ENCODE results near the gene TRIM5.
"Not testable (repeated sequence)": the region's sequence is repeated elsewhere in the genome, so short reads cannot be mapped to it uniquely, and the experiment has no call there.

The TRIM5 gene

DNA sequence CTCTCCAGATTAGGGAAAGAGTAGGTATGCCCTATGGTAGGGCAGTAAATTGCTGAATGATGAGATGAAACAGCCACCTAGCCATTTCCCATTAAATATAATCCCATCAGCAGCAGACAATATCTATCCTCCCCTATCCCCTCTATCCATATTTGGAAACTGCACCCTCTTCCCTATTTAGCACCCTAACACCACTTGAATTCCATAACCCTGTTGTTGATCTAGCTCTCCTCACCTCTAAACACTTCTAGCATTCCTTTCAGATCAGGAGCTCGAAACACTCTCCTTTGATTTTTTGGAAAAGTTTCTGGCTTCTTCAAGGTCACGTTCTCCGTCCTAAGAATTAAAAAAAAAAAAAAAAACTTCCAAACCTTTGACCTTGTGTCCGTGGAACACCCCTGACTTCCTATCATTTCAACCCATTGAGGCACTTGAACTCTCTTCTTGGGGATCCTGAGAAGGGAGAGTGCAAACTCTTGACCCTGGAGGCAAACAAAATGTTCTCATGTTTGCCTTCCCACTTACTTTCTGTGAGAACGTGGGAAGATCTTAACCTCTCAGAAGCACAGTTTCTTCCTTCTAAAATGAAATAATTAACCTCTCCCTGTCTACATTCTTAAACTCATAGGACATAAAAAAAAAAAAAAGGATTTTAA, 19.0 kb downstream of the TRIM5 start:
- Histone ChIP-seq H3K9me3 (ENCODE audit: control insufficient read depth, insufficient read depth, low read length) (no peaks in the 10 kb centered on the region), H3K27ac (ENCODE audit: low read length) (no peak overlapping the region), H3K27me3 (ENCODE audit: control insufficient read depth, insufficient read depth, low read length) (no peaks in the 10 kb centered on the region), H3K4me1 (ENCODE audit: control insufficient read depth, insufficient read depth, low read length) (no peaks in the 10 kb centered on the region), H3K4me3 (ENCODE audit: low read length) (no peak overlapping the region), H3K36me3 (ENCODE audit: control insufficient read depth, insufficient read depth, low read length) (no peaks in the 10 kb centered on the region; the same call in 1 of the 2 replicates)
- no peak for DNase-seq (ENCODE audit: low read depth, low spot score)
- no CpG with 5 or more reads among the region's 5 CpGs for WGBS (ENCODE audit: insufficient coverage, insufficient read length)

DNA sequence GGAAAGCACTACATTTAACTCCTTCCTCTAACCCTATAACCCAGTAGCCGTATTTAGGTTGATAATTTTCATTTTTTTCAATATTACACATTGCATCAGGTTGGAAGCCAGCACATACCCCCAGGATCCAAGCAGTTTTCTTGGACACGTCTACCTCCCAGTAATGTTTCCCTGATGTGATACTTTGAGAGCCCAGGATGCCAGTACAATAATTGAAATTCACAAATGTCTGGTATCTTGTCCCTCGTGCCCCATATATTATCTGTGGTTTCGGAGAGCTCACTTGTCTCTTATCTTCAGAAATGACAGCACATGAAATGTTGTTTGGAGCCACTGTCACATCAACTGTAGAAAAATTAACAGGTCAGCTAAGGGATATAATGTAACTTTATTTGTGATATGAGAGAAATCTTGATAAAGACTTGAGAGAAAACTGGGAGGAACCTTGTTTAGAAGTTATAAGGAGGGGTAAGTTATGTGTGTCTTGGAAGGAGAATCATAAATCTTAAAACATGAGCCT, 19.8 kb downstream of the TRIM5 start:
- Histone ChIP-seq H3K36me3 (ENCODE audit: control insufficient read depth, insufficient read depth, low read length) (no peaks in the 10 kb centered on the region; the same call in 1 of the 2 replicates), H3K4me3 (ENCODE audit: low read length) (no peak overlapping the region), H3K27me3 (ENCODE audit: control insufficient read depth, insufficient read depth, low read length) (no peaks in the 10 kb centered on the region), H3K27ac (ENCODE audit: low read length) (no peak overlapping the region), H3K9me3 (ENCODE audit: control insufficient read depth, insufficient read depth, low read length) (no peaks in the 10 kb centered on the region), H3K4me1 (ENCODE audit: control insufficient read depth, insufficient read depth, low read length) (no peaks in the 10 kb centered on the region)
- no CpG with 5 or more reads among the region's 4 CpGs for WGBS (ENCODE audit: insufficient coverage, insufficient read length)
- DNase-seq (ENCODE audit: low read depth, low spot score): no peak

DNA sequence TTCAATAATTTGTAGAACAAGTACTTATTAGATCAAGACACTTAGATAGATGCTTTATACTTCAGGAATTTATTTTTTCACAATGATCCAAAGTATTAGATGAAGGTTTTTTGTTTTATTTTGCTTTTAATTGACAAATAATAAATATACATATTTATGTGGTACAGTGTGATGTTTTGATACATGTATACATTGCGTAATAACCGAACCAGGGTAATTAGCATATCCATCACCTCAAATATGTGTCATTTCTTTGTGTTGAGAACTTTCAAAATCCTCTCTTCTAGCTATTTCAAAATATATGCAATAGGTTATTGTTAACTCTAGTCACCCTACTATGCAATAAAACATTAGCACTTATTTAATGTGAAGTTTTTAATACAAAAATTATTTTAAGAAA, 21.4 kb downstream of the TRIM5 start:
- Histone ChIP-seq H3K27ac (ENCODE audit: low read length) (no peak overlapping the region), H3K27me3 (ENCODE audit: control insufficient read depth, insufficient read depth, low read length) (no peaks in the 10 kb centered on the region), H3K36me3 (ENCODE audit: control insufficient read depth, insufficient read depth, low read length) (no peaks in the 10 kb centered on the region; the same call in 1 of the 2 replicates), H3K4me3 (ENCODE audit: low read length) (no peak overlapping the region), H3K9me3 (ENCODE audit: control insufficient read depth, insufficient read depth, low read length) (no peaks in the 10 kb centered on the region), H3K4me1 (ENCODE audit: control insufficient read depth, insufficient read depth, low read length) (no peaks in the 10 kb centered on the region)
- WGBS (ENCODE audit: insufficient coverage, insufficient read length): no CpG with 5 or more reads among the region's 2 CpGs
- DNase-seq (ENCODE audit: low read depth, low spot score): no peak

DNA sequence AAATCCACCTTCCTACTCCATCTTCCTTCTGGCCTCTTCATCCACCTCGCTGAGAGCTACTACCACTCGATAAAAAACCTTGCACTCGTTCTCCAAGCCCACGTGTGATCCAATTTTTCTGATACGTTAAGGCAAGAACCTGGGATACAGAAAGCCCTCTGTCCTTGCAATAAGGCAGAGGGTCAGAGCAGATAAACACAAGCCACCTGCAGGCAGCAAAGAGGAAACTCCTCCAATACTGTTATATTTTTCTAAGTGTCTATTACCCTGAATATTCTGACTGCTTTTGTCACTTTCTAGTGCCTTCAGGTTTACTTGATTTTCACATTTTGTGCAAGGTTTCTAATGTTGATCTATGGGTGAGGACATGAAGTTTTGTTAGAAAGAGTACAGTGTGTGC, 26.6 kb downstream of the TRIM5 start:
- no peaks in the 10 kb centered on the region for H3K27me3 ChIP-seq (ENCODE audit: control insufficient read depth, insufficient read depth, low read length)
- no peak overlapping the region for H3K27ac ChIP-seq (ENCODE audit: low read length)
- no peak for DNase-seq (ENCODE audit: low read depth, low spot score)
- H3K4me3 ChIP-seq (ENCODE audit: low read length): no peak overlapping the region
- H3K36me3 ChIP-seq (ENCODE audit: control insufficient read depth, insufficient read depth, low read length): no peaks in the 10 kb centered on the region
- no CpG with 5 or more reads among the region's 5 CpGs for WGBS (ENCODE audit: insufficient coverage, insufficient read length)
- H3K9me3 ChIP-seq (ENCODE audit: control insufficient read depth, insufficient read depth, low read length): no peaks in the 10 kb centered on the region
- H3K4me1 ChIP-seq (ENCODE audit: control insufficient read depth, insufficient read depth, low read length): no peaks in the 10 kb centered on the region

DNA sequence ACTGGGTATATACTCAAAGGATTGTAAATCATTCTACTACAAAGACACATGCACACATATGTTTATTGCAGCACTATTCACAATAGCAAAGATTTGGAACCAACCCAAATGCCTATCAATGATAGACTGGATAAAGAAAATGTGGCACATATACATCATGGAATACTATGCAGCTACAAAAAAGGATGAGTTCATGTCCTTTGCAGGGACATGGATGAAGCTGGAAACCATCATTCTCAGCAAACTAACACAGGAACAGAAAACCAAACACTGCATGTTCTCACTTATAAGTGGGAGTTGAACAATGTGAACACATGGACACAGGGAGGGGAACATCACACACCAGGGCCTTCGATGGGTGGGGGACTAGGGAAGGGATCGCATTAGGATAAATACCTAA, 27.9 kb downstream of the TRIM5 start:
- H3K9me3 ChIP-seq (ENCODE audit: control insufficient read depth, insufficient read depth, low read length); DNase-seq (ENCODE audit: low read depth, low spot score); H3K27me3 ChIP-seq (ENCODE audit: control insufficient read depth, insufficient read depth, low read length); H3K4me3 ChIP-seq (ENCODE audit: low read length); H3K36me3 ChIP-seq (ENCODE audit: control insufficient read depth, insufficient read depth, low read length); H3K4me1 ChIP-seq (ENCODE audit: control insufficient read depth, insufficient read depth, low read length); H3K27ac ChIP-seq (ENCODE audit: low read length): not testable (repeated sequence)
- no CpG with 5 or more reads among the region's 2 CpGs for WGBS (ENCODE audit: insufficient coverage, insufficient read length)

DNA sequence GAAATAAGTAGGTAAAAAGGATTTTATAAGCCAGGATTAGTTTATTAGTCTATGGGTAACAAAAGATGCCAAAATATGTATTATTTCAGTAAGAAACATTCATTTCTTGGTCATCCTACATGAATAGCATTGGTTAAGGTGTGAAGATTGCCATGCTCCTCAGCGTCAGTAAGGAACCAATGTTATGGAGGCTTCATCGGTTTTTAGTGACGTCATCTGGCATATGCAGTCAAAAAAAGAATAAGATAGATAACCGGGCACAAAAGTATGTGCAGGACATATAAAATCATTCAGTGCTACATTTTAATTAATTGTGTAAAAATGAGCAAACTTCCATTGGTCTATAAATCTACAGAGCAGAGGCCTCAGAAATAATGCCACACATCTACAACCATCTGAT, 29.4 kb downstream of the TRIM5 start:
- Histone ChIP-seq H3K36me3 (ENCODE audit: control insufficient read depth, insufficient read depth, low read length) (no peaks in the 10 kb centered on the region), H3K4me3 (ENCODE audit: low read length) (no peak overlapping the region), H3K9me3 (ENCODE audit: control insufficient read depth, insufficient read depth, low read length) (no peaks in the 10 kb centered on the region), H3K27me3 (ENCODE audit: control insufficient read depth, insufficient read depth, low read length) (no peaks in the 10 kb centered on the region), H3K27ac (ENCODE audit: low read length) (no peak overlapping the region), H3K4me1 (ENCODE audit: control insufficient read depth, insufficient read depth, low read length) (no peaks in the 10 kb centered on the region)
- DNase-seq (ENCODE audit: low read depth, low spot score): no peak
- no CpG with 5 or more reads among the region's 4 CpGs for WGBS (ENCODE audit: insufficient coverage, insufficient read length)

DNA sequence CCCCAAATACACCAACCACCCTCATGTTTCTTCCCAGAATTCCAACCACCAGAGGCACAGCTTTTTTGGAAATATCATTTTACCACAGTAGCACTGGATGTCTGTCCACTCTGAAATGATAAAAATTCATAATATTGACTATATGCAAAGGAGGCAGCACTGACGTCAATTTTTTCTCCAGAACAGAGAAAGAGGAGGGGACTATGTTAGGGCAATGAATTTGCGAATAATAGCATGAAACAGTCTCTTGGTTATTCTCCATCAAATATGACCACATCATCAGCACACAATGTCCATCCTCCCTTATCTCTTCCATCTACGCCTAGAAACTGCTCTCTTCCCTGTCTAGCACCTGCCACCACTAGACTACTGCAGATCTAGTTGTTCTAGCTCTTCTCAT, 38.7 kb downstream of the TRIM5 start:
- H3K4me3 ChIP-seq (ENCODE audit: low read length): no peak overlapping the region
- no peaks in the 10 kb centered on the region for H3K9me3 ChIP-seq (ENCODE audit: control insufficient read depth, insufficient read depth, low read length)
- no peak for DNase-seq (ENCODE audit: low read depth, low spot score)
- H3K27me3 ChIP-seq (ENCODE audit: control insufficient read depth, insufficient read depth, low read length): no peaks in the 10 kb centered on the region
- H3K4me1 ChIP-seq (ENCODE audit: control insufficient read depth, insufficient read depth, low read length): no peaks in the 10 kb centered on the region
- no peak overlapping the region for H3K27ac ChIP-seq (ENCODE audit: low read length)
- H3K36me3 ChIP-seq (ENCODE audit: control insufficient read depth, insufficient read depth, low read length): no peaks in the 10 kb centered on the region
- no CpG with 5 or more reads among the region's 3 CpGs for WGBS (ENCODE audit: insufficient coverage, insufficient read length)

DNA sequence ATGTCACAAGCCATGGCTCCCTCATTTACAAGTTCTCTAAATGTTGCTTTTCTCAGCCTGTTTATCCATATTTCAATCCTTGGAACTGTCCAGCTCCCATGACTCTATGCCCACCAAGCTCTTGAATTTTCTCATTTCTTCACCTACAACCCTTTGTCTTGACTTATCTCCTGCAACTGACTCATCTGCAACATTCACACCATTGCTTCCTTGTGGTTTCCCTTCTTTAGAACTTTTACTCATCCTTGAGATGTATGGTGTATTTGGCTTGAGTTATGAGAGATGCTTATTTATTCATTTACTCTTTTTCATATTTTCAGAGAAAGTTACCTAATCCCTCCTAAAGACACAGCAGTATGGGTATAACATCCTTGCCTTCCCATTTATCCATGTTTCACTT, 41.3 kb downstream of the TRIM5 start:
- Histone ChIP-seq H3K4me1 (ENCODE audit: control insufficient read depth, insufficient read depth, low read length) (no peaks in the 10 kb centered on the region), H3K9me3 (ENCODE audit: control insufficient read depth, insufficient read depth, low read length) (no peaks in the 10 kb centered on the region), H3K36me3 (ENCODE audit: control insufficient read depth, insufficient read depth, low read length) (no peaks in the 10 kb centered on the region), H3K27me3 (ENCODE audit: control insufficient read depth, insufficient read depth, low read length) (no peaks in the 10 kb centered on the region), H3K4me3 (ENCODE audit: low read length) (no peak overlapping the region), H3K27ac (ENCODE audit: low read length) (no peak overlapping the region)
- DNase-seq (ENCODE audit: low read depth, low spot score): no peak

DNA sequence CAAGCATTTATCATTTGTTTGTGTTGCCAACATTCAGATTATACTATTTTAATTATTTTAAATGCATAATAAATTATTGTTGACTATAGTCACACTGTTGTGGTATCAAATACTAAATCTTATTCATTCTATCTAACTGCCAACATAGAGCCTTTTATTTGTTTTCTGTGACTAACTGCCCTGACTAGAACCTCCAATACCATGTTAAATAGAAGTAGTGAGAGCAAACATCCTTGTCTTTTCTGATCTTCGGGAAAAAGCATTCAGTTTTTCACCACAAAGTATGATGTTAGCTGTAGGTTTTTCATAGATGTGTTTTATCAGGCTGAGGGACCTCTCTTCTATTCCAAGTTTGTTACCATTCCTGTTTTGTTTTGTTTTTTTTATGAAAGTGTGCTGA, 44.9 kb downstream of the TRIM5 start:
- Histone ChIP-seq H3K4me3 (ENCODE audit: low read length) (no peak overlapping the region), H3K36me3 (ENCODE audit: control insufficient read depth, insufficient read depth, low read length) (no peaks in the 10 kb centered on the region), H3K4me1 (ENCODE audit: control insufficient read depth, insufficient read depth, low read length) (no peaks in the 10 kb centered on the region), H3K27ac (ENCODE audit: low read length) (no peak overlapping the region), H3K9me3 (ENCODE audit: control insufficient read depth, insufficient read depth, low read length) (no peaks in the 10 kb centered on the region), H3K27me3 (ENCODE audit: control insufficient read depth, insufficient read depth, low read length) (no peaks in the 10 kb centered on the region)
- no CpG with 5 or more reads among the region's 1 CpG for WGBS (ENCODE audit: insufficient coverage, insufficient read length)
- no peak for DNase-seq (ENCODE audit: low read depth, low spot score)

DNA sequence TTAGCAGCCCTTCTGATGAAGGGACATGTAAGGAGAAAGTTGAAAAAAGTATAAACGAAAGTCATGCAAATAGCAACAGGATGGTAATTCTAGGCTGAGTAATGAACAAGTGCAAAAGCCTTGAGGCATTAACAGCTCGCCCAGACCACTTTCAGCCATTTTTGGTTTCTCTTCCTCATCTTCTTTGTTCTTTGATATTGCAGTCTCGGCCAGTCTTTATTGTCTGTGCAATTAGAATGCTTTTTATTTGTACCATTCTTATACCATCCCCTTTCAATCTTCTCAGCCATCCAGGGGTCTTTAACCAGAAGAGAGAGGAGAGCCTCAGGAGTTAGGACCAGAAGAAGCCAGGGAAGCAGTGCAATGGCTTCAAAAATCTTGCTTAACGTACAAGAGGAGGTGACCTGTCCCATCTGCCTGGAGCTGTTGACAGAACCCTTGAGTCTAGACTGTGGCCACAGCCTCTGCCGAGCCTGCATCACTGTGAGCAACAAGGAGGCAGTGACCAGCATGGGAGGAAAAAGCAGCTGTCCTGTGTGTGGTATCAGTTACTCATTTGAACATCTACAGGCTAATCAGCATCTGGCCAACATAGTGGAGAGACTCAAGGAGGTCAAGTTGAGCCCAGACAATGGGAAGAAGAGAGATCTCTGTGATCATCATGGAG, 52.8 kb downstream of the TRIM5 start:
- Histone ChIP-seq H3K36me3 (ENCODE audit: control insufficient read depth, insufficient read depth, low read length) (no peaks in the 10 kb centered on the region), H3K4me1 (ENCODE audit: control insufficient read depth, insufficient read depth, low read length) (no peaks in the 10 kb centered on the region), H3K4me3 (ENCODE audit: low read length) (no peak overlapping the region), H3K27me3 (ENCODE audit: control insufficient read depth, insufficient read depth, low read length) (no peaks in the 10 kb centered on the region), H3K27ac (ENCODE audit: low read length) (no peak overlapping the region), H3K9me3 (ENCODE audit: control insufficient read depth, insufficient read depth, low read length) (no peaks in the 10 kb centered on the region)
- WGBS (ENCODE audit: insufficient coverage, insufficient read length): no CpG with 5 or more reads among the region's 5 CpGs
- DNase-seq (ENCODE audit: low read depth, low spot score): no peak

DNA sequence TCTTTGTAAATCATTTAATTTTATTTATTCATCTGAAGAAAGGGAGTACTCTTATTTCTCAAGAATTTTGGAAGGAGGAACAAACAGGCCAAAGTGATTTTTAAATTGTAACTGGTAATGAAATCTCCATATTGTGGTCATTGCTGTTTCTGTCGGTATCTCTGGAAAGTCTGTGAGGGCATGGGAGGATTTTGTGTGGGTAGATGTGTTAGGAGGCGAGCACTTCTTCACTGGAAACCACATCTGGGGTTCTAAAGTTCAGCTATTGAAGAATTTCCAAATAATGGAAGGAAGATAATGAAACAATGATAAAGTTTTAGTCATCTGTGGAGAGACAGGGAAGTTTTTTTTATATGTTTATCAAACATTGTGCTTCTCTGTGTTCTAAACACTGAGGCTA, 53.5 kb downstream of the TRIM5 start:
- Histone ChIP-seq H3K27me3 (ENCODE audit: control insufficient read depth, insufficient read depth, low read length) (no peaks in the 10 kb centered on the region), H3K36me3 (ENCODE audit: control insufficient read depth, insufficient read depth, low read length) (no peaks in the 10 kb centered on the region), H3K27ac (ENCODE audit: low read length) (no peak overlapping the region), H3K4me3 (ENCODE audit: low read length) (no peak overlapping the region), H3K4me1 (ENCODE audit: control insufficient read depth, insufficient read depth, low read length) (no peaks in the 10 kb centered on the region), H3K9me3 (ENCODE audit: control insufficient read depth, insufficient read depth, low read length) (no peaks in the 10 kb centered on the region)
- WGBS (ENCODE audit: insufficient coverage, insufficient read length): no CpG with 5 or more reads among the region's 2 CpGs
- no peak for DNase-seq (ENCODE audit: low read depth, low spot score)

All from iPS DF 6.9 (cell line).